Measurements from ENCODE around the gene ZNF789. TPM values are rescaled to one million over a fixed set of nuclear protein-coding genes. Genes with fewer than 3 reads are reported as not detected.

ZNF789 gene
- total and polyA plus RNA-seq, 12 donors: 1.5 to 22.8 (median 7.3) TPM

DNA sequence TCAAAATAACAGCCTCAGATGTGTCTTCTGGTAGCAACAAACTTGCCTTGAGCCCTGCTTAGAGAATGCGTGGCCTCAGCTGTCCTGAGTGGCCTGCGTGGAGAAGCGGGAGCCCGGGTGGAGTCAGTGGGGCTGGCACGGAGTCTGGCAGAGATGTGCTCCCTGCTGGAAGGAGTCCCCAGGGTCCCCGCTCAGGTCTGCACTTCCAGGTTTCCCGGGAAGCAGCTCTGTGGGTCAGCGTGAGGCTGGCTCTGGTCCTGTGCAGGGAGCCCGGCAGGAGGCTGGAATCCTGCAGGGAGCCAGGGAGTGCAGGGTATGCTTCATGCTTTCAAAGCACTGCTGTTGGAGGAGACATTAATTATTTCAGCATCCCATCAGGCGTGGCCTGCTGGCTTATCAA lies 23.8 kb upstream of the ZNF789 start:
- Histone ChIP-seq H3K9me3 (replicated peaks in 1 of 3) (no peaks in the 10 kb centered on the region), H3K4me1 (replicated peaks in 1 of 2) (no peaks in the 10 kb centered on the region), H3K27ac (no peak overlapping the region), H3K36me3 (replicated peaks in 1 of 2) (peaks cover 0 to 76% of the 10 kb centered on the region in 2 donors), H3K27me3 (no peaks in the 10 kb centered on the region), H3K4me3 (no peak overlapping the region)
- 87 to 98% (median 92%) methylated on average over 9 to 10 of the region's 10 CpGs for WGBS, 4 donors
- no peak for TF ChIP-seq POLR2A (IDR thresholded peaks at IDR 0.05)
- TF ChIP-seq CTCF (IDR thresholded peaks at IDR 0.05): no peak
- no peak for DNase-seq
- intact Hi-C loops (cut with DNase I): no loop called here

GRCh38 chr7:99449326-99449725 lies 23.4 kb upstream of the ZNF789 start:
- H3K27ac ChIP-seq: no peak overlapping the region
- TF ChIP-seq CTCF (IDR thresholded peaks at IDR 0.05) (no peak), POLR2A (IDR thresholded peaks at IDR 0.05) (no peak)
- intact Hi-C loops (cut with DNase I): no loop called here
- no peaks in the 10 kb centered on the region for H3K9me3 ChIP-seq (replicated peaks in 1 of 3)
- peaks cover 0 to 81% of the 10 kb centered on the region in 2 donors for H3K36me3 ChIP-seq (replicated peaks in 1 of 2)
- H3K4me3 ChIP-seq: no peak overlapping the region
- DNase-seq: no peak
- H3K27me3 ChIP-seq: no peaks in the 10 kb centered on the region
- no peaks in the 10 kb centered on the region for H3K4me1 ChIP-seq (replicated peaks in 1 of 2)
- WGBS, 4 donors: 92 to 96% (median 94%) methylated on average over 5 of the region's 5 CpGs

- Histone ChIP-seq H3K4me1 (replicated peaks in 1 of 2) (no peaks in the 10 kb centered on the region), H3K36me3 (replicated peaks in 1 of 2) (peaks cover 0 to 85% of the 10 kb centered on the region in 2 donors), H3K27me3 (no peaks in the 10 kb centered on the region), H3K9me3 (replicated peaks in 1 of 3) (no peaks in the 10 kb centered on the region), H3K4me3 (no peak overlapping the region), H3K27ac (no peak overlapping the region)
- 86 to 100% (median 88%) methylated on average over 1 to 8 of the region's 8 CpGs for WGBS, 4 donors
- no peak for DNase-seq
- no peak for TF ChIP-seq CTCF (IDR thresholded peaks at IDR 0.05)
- no peak for TF ChIP-seq POLR2A (IDR thresholded peaks at IDR 0.05)
- intact Hi-C loops (cut with DNase I): no loop called here
Measured at GRCh38 chr7:99451936-99452335, 20.8 kb upstream of the ZNF789 start.

- WGBS, 4 donors: 84 to 93% (median 88%) methylated on average over 3 to 13 of the region's 13 CpGs
- H3K36me3 ChIP-seq (replicated peaks in 1 of 2): peaks cover 0 to 88% of the 10 kb centered on the region in 2 donors
Measured at GRCh38 chr7:99452541-99452940, 20.1 kb upstream of the ZNF789 start.

More at GRCh38 chr7:99452541-99452940, 20.1 kb upstream of the ZNF789 start:
- intact Hi-C loops (cut with DNase I): no loop called here
- TF ChIP-seq POLR2A (IDR thresholded peaks at IDR 0.05) (no peak), CTCF (IDR thresholded peaks at IDR 0.05) (no peak)
- DNase-seq: no peak
- H3K4me3 ChIP-seq: no peak overlapping the region
- H3K27ac ChIP-seq: no peak overlapping the region
- no peaks in the 10 kb centered on the region for H3K9me3 ChIP-seq (replicated peaks in 1 of 3)
- H3K4me1 ChIP-seq (replicated peaks in 1 of 2): no peaks in the 10 kb centered on the region
- no peaks in the 10 kb centered on the region for H3K27me3 ChIP-seq

Data from adrenal gland (tissue), 12 donors.